Activated B cell treated with CpG ODN at 0.5 μM for 24 hours (primary cell): ENCODE measurements around the gene ATAD3A. TPM values are rescaled to one million over a fixed set of nuclear protein-coding genes. Genes with fewer than 3 reads are reported as not detected.
"Not testable (repeated sequence)": the region's sequence is repeated elsewhere in the genome, so short reads cannot be mapped to it uniquely, and the experiment has no call there.

ENCODE experiments used
- ATAC-seq: fragments of 200-7000 bp; cut with Tn5 transposase; one replicate; pipeline ENCODE4 v1.10.0; 2021; ENCODE audit warnings: low read depth, mild to moderate bottlenecking, moderate library complexity
- CTCF ChIA-PET: fragments of 350-600 bp; sonication (Branson Sonifier 250); formaldehyde crosslinking; loops from one replicate; lab custom pipeline; 2021; ENCODE audit warnings: antibody characterized with exemption; lab: Charles Lee
- POLR2A ChIA-PET: fragments of 350-600 bp; sonication (Branson Sonifier 250); formaldehyde crosslinking; loops from one replicate; lab custom pipeline; 2021; ENCODE audit warnings: antibody characterized with exemption; lab: Charles Lee
- DNase-seq: peaks from one replicate; pipeline ENCODE4 v3.0.0; 2022
- H3K27ac Mint-ChIP-seq: one replicate; pipeline ENCODE4 v1.8.0; 2020; ENCODE audit warnings: mixed read lengths
- H3K27me3 Mint-ChIP-seq: one replicate; pipeline ENCODE4 v1.8.0; 2021; ENCODE audit warnings: mixed read lengths
- H3K36me3 Mint-ChIP-seq: one replicate; pipeline ENCODE4 v1.8.0; 2021; ENCODE audit warnings: low read depth, mixed read lengths
- H3K4me1 Mint-ChIP-seq: one replicate; pipeline ENCODE4 v1.8.0; 2021; ENCODE audit warnings: mixed read lengths
- H3K4me3 Mint-ChIP-seq: one replicate; pipeline ENCODE4 v1.8.0; 2020; ENCODE audit warnings: mild to moderate bottlenecking, mixed read lengths
- H3K9me3 Mint-ChIP-seq: one replicate; pipeline ENCODE4 v1.8.0; 2020; ENCODE audit warnings: mixed read lengths
- intact Hi-C: fragments of 100-400 bp; cut with micrococcal nuclease; formaldehyde crosslinking; loops from one replicate; pipeline ENCODE4 v1.15.1; 2024
- total RNA-seq: library from RNA; stranded (reverse); gene quantifications from 2 replicates; pipeline ENCODE4 v1.2.3, GENCODE V29; 2022
- TF ChIP-seq, protein P1 (sequence below): fragments of 200-600 bp; IDR thresholded peaks from one replicate; pipeline ENCODE4 v1.8.0; 2022; ENCODE audit warnings: antibody characterized with exemption, mild to moderate bottlenecking

The ATAD3A gene
- total RNA-seq, 1 donor from 2014 or later = 32.4 TPM

DNA sequence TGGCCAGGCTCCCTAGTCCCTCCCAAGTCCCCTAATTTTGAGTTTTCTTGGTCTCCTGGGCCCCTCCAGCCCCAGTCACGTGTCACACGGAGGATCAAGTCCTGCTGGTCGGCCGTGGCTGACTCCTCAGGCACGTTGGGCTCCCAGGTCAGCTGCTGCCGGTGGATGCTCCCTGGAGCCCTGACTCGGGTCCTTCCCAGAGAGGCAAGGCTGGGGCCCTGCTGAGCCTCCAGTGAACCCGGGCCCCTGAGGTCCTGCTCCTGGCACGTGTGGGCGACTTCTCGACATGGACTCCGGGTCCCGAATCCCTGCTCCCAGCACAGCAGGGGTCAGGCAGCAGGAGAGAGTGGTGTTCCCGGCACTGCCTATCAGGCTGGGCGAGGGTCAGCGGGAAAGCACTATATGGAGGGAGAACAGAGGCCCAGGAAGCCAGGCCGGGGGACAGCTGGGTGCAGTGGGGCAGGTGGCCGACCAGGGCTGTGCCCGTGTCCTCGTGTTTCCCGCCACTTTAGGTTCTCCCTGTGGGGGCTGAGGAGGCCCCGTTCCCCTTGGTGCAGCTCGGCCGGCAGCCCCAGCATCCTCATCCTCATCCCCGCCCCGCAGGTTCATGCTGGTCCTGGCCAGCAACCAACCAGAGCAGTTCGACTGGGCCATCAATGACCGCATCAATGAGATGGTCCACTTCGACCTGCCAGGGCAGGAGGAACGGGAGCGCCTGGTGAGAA, 15.3 kb downstream of the ATAD3A start:
- intact Hi-C loops = no loop called here
- peaks cover 4% of the 10 kb centered on the region for H3K9me3 Mint-ChIP-seq
- CTCF ChIA-PET = no interaction called here
- ATAC-seq (no peak), DNase-seq (no peak)
- POLR2A ChIA-PET = no interaction called here
- TF ChIP-seq, protein P1, sequence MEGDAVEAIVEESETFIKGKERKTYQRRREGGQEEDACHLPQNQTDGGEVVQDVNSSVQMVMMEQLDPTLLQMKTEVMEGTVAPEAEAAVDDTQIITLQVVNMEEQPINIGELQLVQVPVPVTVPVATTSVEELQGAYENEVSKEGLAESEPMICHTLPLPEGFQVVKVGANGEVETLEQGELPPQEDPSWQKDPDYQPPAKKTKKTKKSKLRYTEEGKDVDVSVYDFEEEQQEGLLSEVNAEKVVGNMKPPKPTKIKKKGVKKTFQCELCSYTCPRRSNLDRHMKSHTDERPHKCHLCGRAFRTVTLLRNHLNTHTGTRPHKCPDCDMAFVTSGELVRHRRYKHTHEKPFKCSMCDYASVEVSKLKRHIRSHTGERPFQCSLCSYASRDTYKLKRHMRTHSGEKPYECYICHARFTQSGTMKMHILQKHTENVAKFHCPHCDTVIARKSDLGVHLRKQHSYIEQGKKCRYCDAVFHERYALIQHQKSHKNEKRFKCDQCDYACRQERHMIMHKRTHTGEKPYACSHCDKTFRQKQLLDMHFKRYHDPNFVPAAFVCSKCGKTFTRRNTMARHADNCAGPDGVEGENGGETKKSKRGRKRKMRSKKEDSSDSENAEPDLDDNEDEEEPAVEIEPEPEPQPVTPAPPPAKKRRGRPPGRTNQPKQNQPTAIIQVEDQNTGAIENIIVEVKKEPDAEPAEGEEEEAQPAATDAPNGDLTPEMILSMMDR = no peak
- H3K27ac Mint-ChIP-seq = no peak overlapping the region
- H3K27me3 Mint-ChIP-seq = no peaks in the 10 kb centered on the region
- no peaks in the 10 kb centered on the region for H3K4me1 Mint-ChIP-seq
- no peak overlapping the region for H3K4me3 Mint-ChIP-seq
- H3K36me3 Mint-ChIP-seq = peaks cover 39% of the 10 kb centered on the region

- CTCF ChIA-PET = no interaction called here
- POLR2A ChIA-PET = no interaction called here
Measured at GRCh38 chr1:1528301-1529267, 16.6 kb downstream of the ATAD3A start.

GRCh38 chr1:1529321-1529720, 17.4 kb downstream of the ATAD3A start:
- intact Hi-C loops = no loop called here
- Mint-ChIP-seq H3K36me3 (peaks cover 38% of the 10 kb centered on the region), H3K27ac (no peak overlapping the region), H3K9me3 (peaks cover 4% of the 10 kb centered on the region), H3K27me3 (no peaks in the 10 kb centered on the region), H3K4me3 (no peak overlapping the region), H3K4me1 (no peaks in the 10 kb centered on the region)
- ATAC-seq (no peak), DNase-seq (no peak)
- TF ChIP-seq, protein P1 = no peak
- ChIA-PET CTCF (no interaction called here), POLR2A (no interaction called here)

More at GRCh38 chr1:1528301-1529267, 16.6 kb downstream of the ATAD3A start:
- DNase-seq (no peak), ATAC-seq (no peak)
- Mint-ChIP-seq H3K9me3 (peaks cover 4% of the 10 kb centered on the region), H3K27ac (no peak overlapping the region), H3K36me3 (peaks cover 38% of the 10 kb centered on the region), H3K27me3 (no peaks in the 10 kb centered on the region), H3K4me3 (no peak overlapping the region), H3K4me1 (no peaks in the 10 kb centered on the region)
- TF ChIP-seq, protein P1 = no peak
- intact Hi-C loops = no loop called here

DNA sequence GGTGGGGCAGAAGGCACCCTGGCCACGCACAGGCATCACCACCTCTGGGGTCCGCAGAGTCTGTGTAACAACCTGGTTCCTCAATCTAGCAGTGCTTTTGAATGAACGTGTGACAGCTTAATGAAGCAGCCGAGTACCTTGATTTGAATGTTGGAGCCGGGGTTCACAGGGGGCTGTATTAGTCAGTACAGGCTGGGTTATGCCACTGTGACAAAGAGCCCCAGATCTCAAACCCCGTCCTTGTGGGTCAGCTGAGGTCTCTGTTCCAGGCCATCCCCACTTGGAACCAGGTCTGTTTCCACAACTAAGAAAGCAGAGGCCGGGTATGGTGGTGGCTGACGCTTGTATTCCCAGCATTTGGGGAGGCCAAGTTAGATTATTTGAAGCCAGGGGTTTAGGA, 18.0 kb downstream of the ATAD3A start:
- DNase-seq = no peak
- ChIA-PET CTCF (no interaction called here), POLR2A (no interaction called here)
- H3K4me3 Mint-ChIP-seq = no peak overlapping the region
- H3K4me1 Mint-ChIP-seq = no peaks in the 10 kb centered on the region
- H3K27ac Mint-ChIP-seq = no peak overlapping the region
- TF ChIP-seq, protein P1 = no peak
- peaks cover 38% of the 10 kb centered on the region for H3K36me3 Mint-ChIP-seq
- ATAC-seq = no peak
- intact Hi-C loops = no loop called here
- H3K27me3 Mint-ChIP-seq = no peaks in the 10 kb centered on the region
- H3K9me3 Mint-ChIP-seq = peaks cover 4% of the 10 kb centered on the region

- Mint-ChIP-seq H3K36me3 (peaks cover 32% of the 10 kb centered on the region), H3K4me1 (no peaks in the 10 kb centered on the region), H3K9me3 (peaks cover 4% of the 10 kb centered on the region), H3K4me3 (no peak overlapping the region), H3K27ac (no peak overlapping the region), H3K27me3 (no peaks in the 10 kb centered on the region)
- intact Hi-C loops = no loop called here
- ATAC-seq (no peak), DNase-seq (no peak)
- POLR2A ChIA-PET = no interaction called here
- CTCF ChIA-PET = interaction anchor here (0.6 kb wide), 1 partner anchor 660 kb away, joined by 3 read pairs; no protein-coding TSS in a partner anchor
- TF ChIP-seq, protein P1 = no peak
Measured at GRCh38 chr1:1531947-1532346, 20.0 kb downstream of the ATAD3A start.

DNA sequence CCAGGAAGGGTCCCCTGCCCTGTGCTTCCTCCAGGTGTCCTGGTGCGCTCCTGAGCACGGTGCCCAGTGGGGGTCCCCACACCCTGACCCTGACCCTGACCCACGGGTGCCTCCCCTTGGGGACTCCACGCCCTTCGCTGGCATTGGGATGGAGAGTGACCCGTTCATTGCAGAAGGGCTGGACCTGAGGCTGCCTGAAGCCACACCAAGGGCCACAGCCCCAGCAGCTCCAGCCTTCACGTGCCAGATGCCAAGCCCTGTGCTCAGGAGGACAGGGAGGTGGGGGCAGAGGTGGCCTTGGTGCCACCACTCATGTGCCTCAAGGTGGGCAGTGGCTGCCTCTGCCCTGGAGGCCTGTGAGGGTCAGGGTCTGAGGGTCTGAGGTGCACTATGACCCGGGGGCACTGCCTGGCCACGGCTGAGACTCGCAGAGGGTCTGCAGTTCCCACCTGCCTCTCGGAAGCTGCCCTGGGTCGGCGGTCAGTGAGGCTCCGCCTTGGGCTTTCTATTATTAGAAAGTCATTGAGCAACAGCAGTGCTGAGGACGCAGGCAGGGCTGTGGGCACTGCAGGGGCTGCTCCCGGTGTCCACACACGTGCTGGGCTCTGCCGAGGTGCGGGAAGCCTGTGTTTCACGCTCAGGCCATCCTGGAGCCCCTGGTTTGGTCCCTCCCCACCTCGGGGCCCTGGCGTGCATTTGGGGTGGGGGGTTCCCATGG, 21.4 kb downstream of the ATAD3A start:
- POLR2A ChIA-PET, H3K4me3 Mint-ChIP-seq, ATAC-seq, H3K4me1 Mint-ChIP-seq, CTCF ChIA-PET, H3K27me3 Mint-ChIP-seq, H3K9me3 Mint-ChIP-seq, H3K27ac Mint-ChIP-seq, DNase-seq, intact Hi-C loops: not testable (repeated sequence)
- peaks cover 24% of the 10 kb centered on the region for H3K36me3 Mint-ChIP-seq

DNA sequence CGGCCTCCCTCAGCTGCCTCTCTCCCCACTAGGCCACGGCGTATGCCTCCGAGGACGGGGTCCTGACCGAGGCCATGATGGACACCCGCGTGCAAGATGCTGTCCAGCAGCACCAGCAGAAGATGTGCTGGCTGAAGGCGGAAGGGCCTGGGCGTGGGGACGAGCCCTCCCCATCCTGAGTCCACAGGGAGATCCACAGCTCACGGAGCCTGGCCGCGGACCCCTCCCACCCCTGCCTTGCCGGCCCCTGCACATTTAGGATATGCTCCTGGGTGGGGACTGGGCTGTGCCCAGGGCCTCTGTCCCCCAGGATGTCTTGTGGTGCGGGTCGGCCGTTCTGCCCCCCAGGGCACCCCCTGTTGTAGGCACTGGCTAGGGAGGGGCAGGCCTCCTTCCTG, 21.9 kb downstream of the ATAD3A start:
- H3K4me3 Mint-ChIP-seq, CTCF ChIA-PET: not testable (repeated sequence)
- H3K36me3 Mint-ChIP-seq = peaks cover 21% of the 10 kb centered on the region

More for the DNA sequence above, 21.9 kb downstream of the ATAD3A start:
- H3K27ac Mint-ChIP-seq, POLR2A ChIA-PET, intact Hi-C loops, H3K4me1 Mint-ChIP-seq, ATAC-seq, H3K27me3 Mint-ChIP-seq, H3K9me3 Mint-ChIP-seq, DNase-seq: not testable (repeated sequence)
